Uterus (tissue), 4 donors: Measurements from ENCODE around the gene GATM. TPM values are rescaled to one million over a fixed set of nuclear protein-coding genes. Genes with fewer than 3 reads are reported as not detected.

Source experiments
- DNase-seq, 2 donors: peaks; one replicate each; pipeline ENCODE4 v3.0.0-alpha.2; 2019 to 2020
- H3K27ac ChIP-seq, 2 donors: fragments of 200-600 bp; sonication (generic); 1 replicate in 1 of 2; 2 replicates in 1 of 2; pipeline ENCODE4 v1.5.1; 2016 to 2018
- H3K27me3 ChIP-seq, 2 donors: fragments of 200-600 bp; sonication (generic); one replicate each; pipeline ENCODE4 v1.5.1; 2018 to 2019; ENCODE audit warnings: control low read depth in 1 of 2
- H3K36me3 ChIP-seq, 2 donors: fragments of 200-600 bp; sonication (generic); one replicate each; pipeline ENCODE4 v1.5.1; 2019; ENCODE audit warnings: control low read depth in 1 of 2
- H3K4me1 ChIP-seq, 2 donors: fragments of 200-600 bp; sonication (generic); one replicate each; pipeline ENCODE4 v1.5.1; 2018 to 2019; ENCODE audit warnings: control low read depth in 1 of 2
- H3K4me3 ChIP-seq, 2 donors: fragments of 200-600 bp; sonication (generic); 1 replicate in 1 of 2; 2 replicates in 1 of 2; pipeline ENCODE4 v1.5.1; 2018 to 2019; ENCODE audit warnings: mild to moderate bottlenecking in 1 of 2
- H3K9me3 ChIP-seq, 2 donors: fragments of 200-600 bp; sonication (generic); one replicate each; pipeline ENCODE4 v1.5.1; 2019; ENCODE audit warnings: control low read depth in 1 of 2
- CTCF ChIP-seq, 4 experiments: fragments of 200-600 bp in 2 of 4; fragments of 450-650 bp in 2 of 4; sonication (generic) in 2 of 4; IDR thresholded peaks; one replicate each; pipeline ENCODE4 v1.5.1; 2016 to 2019; ENCODE audit warnings: antibody characterized with exemption in 4 of 4, mild to moderate bottlenecking in 2 of 4, moderate library complexity in 1 of 4
- POLR2A ChIP-seq, 2 donors: fragments of 450-650 bp; IDR thresholded peaks; one replicate each; pipeline ENCODE4 v1.6.1; 2016; ENCODE audit warnings: antibody characterized with exemption in 2 of 2, mild to moderate bottlenecking in 1 of 2, moderate library complexity in 1 of 2
- intact Hi-C: fragments of 100-400 bp; cut with DNase I; formaldehyde crosslinking; loops from one replicate; pipeline ENCODE4 v1.15.1; 2023; ENCODE audit warnings: low total_unique reads
- total RNA-seq, 4 donors: library from RNA; depleted of rRNA in 3 of 4; stranded (reverse); fragments of >200 nt in 3 of 4; gene quantifications; one replicate each; pipeline versions ENCODE4 v1.1.0 to v1.2.4, GENCODE V29; 2014 to 2023
- donor health status: DM: yes; HTN: yes; CAD: no.

Gene GATM
- total RNA-seq, 4 donors from 2014 or later = 19.2 to 27.1 (median 23.6) TPM

GRCh38 chr15:45417303-45417950 lies 39.1 kb upstream of the GATM start:
- no peaks in the 10 kb centered on the region for H3K27me3 ChIP-seq
- no peak for TF ChIP-seq POLR2A (IDR thresholded peaks at IDR 0.05)
- no peak for TF ChIP-seq CTCF (IDR thresholded peaks at IDR 0.05)
- DNase-seq = no peak
- H3K27ac ChIP-seq = no peak overlapping the region
- H3K4me1 ChIP-seq = no peaks in the 10 kb centered on the region
- no peak overlapping the region for H3K4me3 ChIP-seq
- no peaks in the 10 kb centered on the region for H3K9me3 ChIP-seq
- no peaks in the 10 kb centered on the region for H3K36me3 ChIP-seq
- intact Hi-C loops = no loop called here

GRCh38 chr15:45414215-45414885 lies 36.0 kb upstream of the GATM start:
- TF ChIP-seq POLR2A (IDR thresholded peaks at IDR 0.05) = no peak
- TF ChIP-seq CTCF (IDR thresholded peaks at IDR 0.05) = no peak
- Histone ChIP-seq H3K9me3 (no peaks in the 10 kb centered on the region), H3K27me3 (no peaks in the 10 kb centered on the region), H3K27ac (no peak overlapping the region), H3K4me1 (no peaks in the 10 kb centered on the region), H3K36me3 (no peaks in the 10 kb centered on the region), H3K4me3 (no peak overlapping the region)
- no peak for DNase-seq
- intact Hi-C loops = no loop called here

- TF ChIP-seq POLR2A (IDR thresholded peaks at IDR 0.05) (no peak), CTCF (IDR thresholded peaks at IDR 0.05) (no peak)
- H3K9me3 ChIP-seq = no peaks in the 10 kb centered on the region
- DNase-seq = no peak
- no peak overlapping the region for H3K27ac ChIP-seq
- no peak overlapping the region for H3K4me3 ChIP-seq
- no peaks in the 10 kb centered on the region for H3K27me3 ChIP-seq
- peaks cover 0 to 5% of the 10 kb centered on the region in 2 donors for H3K4me1 ChIP-seq
- intact Hi-C loops = no loop called here
- H3K36me3 ChIP-seq = no peaks in the 10 kb centered on the region
These were observed 31.3 kb upstream of the GATM start for GRCh38 chr15:45409596-45409995.

GRCh38 chr15:45407786-45408185 lies 29.4 kb upstream of the GATM start:
- Histone ChIP-seq H3K27me3 (no peaks in the 10 kb centered on the region), H3K27ac (no peak overlapping the region), H3K36me3 (no peaks in the 10 kb centered on the region), H3K4me1 (peaks cover 0 to 5% of the 10 kb centered on the region in 2 donors), H3K9me3 (no peaks in the 10 kb centered on the region), H3K4me3 (no peak overlapping the region)
- no peak for DNase-seq
- intact Hi-C loops = no loop called here
- TF ChIP-seq CTCF (IDR thresholded peaks at IDR 0.05) (no peak), POLR2A (IDR thresholded peaks at IDR 0.05) (no peak)
